ENCODE measurements around the gene VWA8.

DNA sequence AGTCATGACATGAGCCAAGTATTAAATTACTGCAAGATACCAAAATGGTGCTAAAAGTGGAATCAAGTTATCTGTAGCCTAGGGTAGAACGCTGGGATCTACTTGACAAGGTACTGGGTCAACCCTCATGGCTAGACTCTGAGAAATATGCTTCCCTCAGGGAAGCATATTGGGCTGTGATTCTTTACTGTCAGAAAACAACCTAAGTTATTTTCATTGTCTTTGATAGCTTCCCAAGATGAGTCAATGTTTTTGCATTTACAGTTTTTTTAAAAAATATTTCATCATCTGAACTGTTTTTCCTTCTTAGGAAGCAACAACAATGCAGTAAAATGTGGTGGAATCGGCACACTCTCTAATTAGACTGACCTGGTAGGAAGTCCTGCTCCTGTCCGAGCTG is 285.6 kb downstream of the VWA8 start:
- TF ChIP-seq POLR2A (IDR thresholded peaks at IDR 0.05), result no peak
- TF ChIP-seq, protein P1, sequence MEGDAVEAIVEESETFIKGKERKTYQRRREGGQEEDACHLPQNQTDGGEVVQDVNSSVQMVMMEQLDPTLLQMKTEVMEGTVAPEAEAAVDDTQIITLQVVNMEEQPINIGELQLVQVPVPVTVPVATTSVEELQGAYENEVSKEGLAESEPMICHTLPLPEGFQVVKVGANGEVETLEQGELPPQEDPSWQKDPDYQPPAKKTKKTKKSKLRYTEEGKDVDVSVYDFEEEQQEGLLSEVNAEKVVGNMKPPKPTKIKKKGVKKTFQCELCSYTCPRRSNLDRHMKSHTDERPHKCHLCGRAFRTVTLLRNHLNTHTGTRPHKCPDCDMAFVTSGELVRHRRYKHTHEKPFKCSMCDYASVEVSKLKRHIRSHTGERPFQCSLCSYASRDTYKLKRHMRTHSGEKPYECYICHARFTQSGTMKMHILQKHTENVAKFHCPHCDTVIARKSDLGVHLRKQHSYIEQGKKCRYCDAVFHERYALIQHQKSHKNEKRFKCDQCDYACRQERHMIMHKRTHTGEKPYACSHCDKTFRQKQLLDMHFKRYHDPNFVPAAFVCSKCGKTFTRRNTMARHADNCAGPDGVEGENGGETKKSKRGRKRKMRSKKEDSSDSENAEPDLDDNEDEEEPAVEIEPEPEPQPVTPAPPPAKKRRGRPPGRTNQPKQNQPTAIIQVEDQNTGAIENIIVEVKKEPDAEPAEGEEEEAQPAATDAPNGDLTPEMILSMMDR (IDR thresholded peaks at IDR 0.05), result no peak
